HG03460 (cell line): ENCODE data around the gene JADE2.
"Not testable (repeated sequence)": the region's sequence is repeated elsewhere in the genome, so short reads cannot be mapped to it uniquely, and the experiment has no call there.

Experiments
- ATAC-seq: cut with Tn5 transposase; IDR thresholded peaks from one replicate; pipeline ENCODE4 v1.9.1; 2021; ENCODE audit not compliant: unreplicated experiment

Gene JADE2

GRCh38 chr5:134550271-134551214 is 25.1 kb downstream of the JADE2 start:
- no peak for ATAC-seq

- ATAC-seq: no peak
Observed at GRCh38 chr5:134551901-134552300, 26.4 kb downstream of the JADE2 start.

- no peak for ATAC-seq
Observed at GRCh38 chr5:134552301-134552700, 26.8 kb downstream of the JADE2 start.

GRCh38 chr5:134552716-134553115 is 27.2 kb downstream of the JADE2 start:
- not testable (repeated sequence) for ATAC-seq

GRCh38 chr5:134553821-134554267 is 28.4 kb downstream of the JADE2 start:
- no peak for ATAC-seq

GRCh38 chr5:134554319-134555222 is 29.1 kb downstream of the JADE2 start:
- ATAC-seq: peak; percentile 50

- no peak for ATAC-seq
Observed at GRCh38 chr5:134555223-134555889, 29.9 kb downstream of the JADE2 start.

GRCh38 chr5:134555890-134556311 is 30.4 kb downstream of the JADE2 start:
- ATAC-seq: no peak

GRCh38 chr5:134556588-134556987 is 31.1 kb downstream of the JADE2 start:
- not testable (repeated sequence) for ATAC-seq

- no peak for ATAC-seq
Observed at GRCh38 chr5:134556994-134557393, 31.5 kb downstream of the JADE2 start.

GRCh38 chr5:134559672-134560071 is 34.2 kb downstream of the JADE2 start:
- ATAC-seq: no peak

- no peak for ATAC-seq
Observed at GRCh38 chr5:134560698-134561097, 35.2 kb downstream of the JADE2 start.

- no peak for ATAC-seq
Observed at GRCh38 chr5:134561871-134562296, 36.4 kb downstream of the JADE2 start.

- ATAC-seq: no peak
Observed at GRCh38 chr5:134563221-134563620, 37.8 kb downstream of the JADE2 start.

GRCh38 chr5:134563962-134564361 is 38.5 kb downstream of the JADE2 start:
- ATAC-seq: no peak

- ATAC-seq: no peak
Observed at GRCh38 chr5:134564396-134564795, 38.9 kb downstream of the JADE2 start.

- no peak for ATAC-seq
Observed at GRCh38 chr5:134565791-134566740, 40.6 kb downstream of the JADE2 start.

GRCh38 chr5:134566741-134567221 is 41.3 kb downstream of the JADE2 start:
- no peak for ATAC-seq

- ATAC-seq: no peak
Observed at GRCh38 chr5:134567641-134568336, 42.3 kb downstream of the JADE2 start.
